NT2/D1 (cell line): ENCODE results near the gene ATG12.

Source experiments
- SUZ12 ChIP-seq: IDR thresholded peaks from 2 replicates; pipeline ENCODE4 v1.6.1; 2011; ENCODE audit not compliant: insufficient read length, insufficient read depth; ENCODE audit errors: extremely low read depth
- YY1 ChIP-seq: IDR thresholded peaks from 2 replicates; pipeline ENCODE4 v1.6.1; 2011; ENCODE audit not compliant: insufficient read length, insufficient read depth
- ZNF274 ChIP-seq: IDR thresholded peaks from 2 replicates; pipeline ENCODE4 v1.6.1; 2011; ENCODE audit warnings: mild to moderate bottlenecking, low read depth, low read length

- TF ChIP-seq ZNF274 = no peak
- TF ChIP-seq YY1 = no peak
- no peak for TF ChIP-seq SUZ12
Observed at GRCh38 chr5:115857626-115858349, 16.4 kb upstream of the ATG12 start.
